ENCODE data around the gene NDUFC1. TPM values are rescaled to one million over a fixed set of nuclear protein-coding genes. Genes with fewer than 3 reads are reported as not detected.

Gene NDUFC1
- total and polyA plus RNA-seq, 2 donors (not counting 1 experiment from before 2014, with no cell fraction given): 16.9 to 19.1 TPM

GRCh38 chr4:139253713-139254112 is 48.6 kb downstream of the NDUFC1 start:
- no peak overlapping the region for H3K27ac ChIP-seq (ENCODE audit: low read length in 2 of 2)

GRCh38 chr4:139253046-139253445 is 49.2 kb downstream of the NDUFC1 start:
- H3K4me2 ChIP-seq (replicated peaks; ENCODE audit: low read depth, low read length, poor library complexity, severe bottlenecking): no peak overlapping the region
- H3K27ac ChIP-seq (ENCODE audit: low read length in 2 of 2): no peak overlapping the region
- DNase-seq (no peak), ATAC-seq (ENCODE audit: low read depth) (no peak)
- intact Hi-C loops (cut with micrococcal nuclease): no loop called here
- H3K9me3 ChIP-seq (ENCODE audit: control extremely low read depth in 1 of 3, control insufficient read depth in 2 of 3, insufficient read depth in 1 of 3, low read length in 2 of 3): no peaks in the 10 kb centered on the region
- H3K9ac ChIP-seq (ENCODE audit: low read length): no peak overlapping the region
- no peaks in the 10 kb centered on the region for H4K20me1 ChIP-seq (ENCODE audit: control insufficient read depth, insufficient read depth, low read length, poor library complexity, severe bottlenecking)
- Mint-ChIP-seq H3K27me3 (no peaks in the 10 kb centered on the region), H3K4me3 (no peak overlapping the region), H3K9me3 (ENCODE audit: insufficient read depth) (no peaks in the 10 kb centered on the region), H3K27ac (no peak overlapping the region), H3K4me1 (peaks cover 7% of the 10 kb centered on the region)
- H3K27me3 ChIP-seq (replicated peaks in 1 of 4; ENCODE audit: control extremely low read depth in 1 of 4, control insufficient read depth in 3 of 4, insufficient read depth in 4 of 4, low read length in 3 of 4): peaks cover 0 to 2% (median 0%) of the 10 kb centered on the region in 4 experiments
- ChIA-PET CTCF (interaction anchor here (0.6 kb wide), 1 partner anchor 21 kb away, joined by 3 read pairs; no protein-coding TSS in a partner anchor), POLR2A (no interaction called here)
- TF ChIP-seq, protein P1, sequence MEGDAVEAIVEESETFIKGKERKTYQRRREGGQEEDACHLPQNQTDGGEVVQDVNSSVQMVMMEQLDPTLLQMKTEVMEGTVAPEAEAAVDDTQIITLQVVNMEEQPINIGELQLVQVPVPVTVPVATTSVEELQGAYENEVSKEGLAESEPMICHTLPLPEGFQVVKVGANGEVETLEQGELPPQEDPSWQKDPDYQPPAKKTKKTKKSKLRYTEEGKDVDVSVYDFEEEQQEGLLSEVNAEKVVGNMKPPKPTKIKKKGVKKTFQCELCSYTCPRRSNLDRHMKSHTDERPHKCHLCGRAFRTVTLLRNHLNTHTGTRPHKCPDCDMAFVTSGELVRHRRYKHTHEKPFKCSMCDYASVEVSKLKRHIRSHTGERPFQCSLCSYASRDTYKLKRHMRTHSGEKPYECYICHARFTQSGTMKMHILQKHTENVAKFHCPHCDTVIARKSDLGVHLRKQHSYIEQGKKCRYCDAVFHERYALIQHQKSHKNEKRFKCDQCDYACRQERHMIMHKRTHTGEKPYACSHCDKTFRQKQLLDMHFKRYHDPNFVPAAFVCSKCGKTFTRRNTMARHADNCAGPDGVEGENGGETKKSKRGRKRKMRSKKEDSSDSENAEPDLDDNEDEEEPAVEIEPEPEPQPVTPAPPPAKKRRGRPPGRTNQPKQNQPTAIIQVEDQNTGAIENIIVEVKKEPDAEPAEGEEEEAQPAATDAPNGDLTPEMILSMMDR (IDR thresholded peaks at IDR 0.05): no peak
- no peak for TF ChIP-seq EZH2 (IDR thresholded peaks at IDR 0.05; ENCODE audit: borderline replicate concordance, insufficient read depth, low read depth, low read length, poor library complexity, severe bottlenecking)
- H3K4me1 ChIP-seq (ENCODE audit: control insufficient read depth in 2 of 2, insufficient read depth in 2 of 2, low read length in 2 of 2): peaks cover 5 to 6% of the 10 kb centered on the region in 2 donors
- no peaks in the 10 kb centered on the region for H3K36me3 ChIP-seq (replicated peaks in 1 of 2; ENCODE audit: control extremely low read depth in 1 of 2, control insufficient read depth in 1 of 2, extremely low read depth in 1 of 2, insufficient read depth in 2 of 2, low read length in 1 of 2)
- no peaks in the 10 kb centered on the region for H3K79me2 ChIP-seq (ENCODE audit: control insufficient read depth, insufficient read depth, low read length)
- H3K4me3 ChIP-seq (ENCODE audit: control extremely low read depth in 1 of 5, extremely low read depth in 1 of 5, insufficient read depth in 1 of 5, low read depth in 2 of 5, low read length in 4 of 5): no peak overlapping the region
- no peak overlapping the region for H2AFZ ChIP-seq (ENCODE audit: insufficient read depth, low read depth, low read length, poor library complexity, severe bottlenecking)

More at GRCh38 chr4:139253713-139254112, 48.6 kb downstream of the NDUFC1 start:
- H3K4me2 ChIP-seq (replicated peaks; ENCODE audit: low read depth, low read length, poor library complexity, severe bottlenecking): no peak overlapping the region
- TF ChIP-seq EZH2 (IDR thresholded peaks at IDR 0.05; ENCODE audit: borderline replicate concordance, insufficient read depth, low read depth, low read length, poor library complexity, severe bottlenecking): no peak
- TF ChIP-seq, protein P1 (IDR thresholded peaks at IDR 0.05): no peak
- no peaks in the 10 kb centered on the region for H3K36me3 ChIP-seq (replicated peaks in 1 of 2; ENCODE audit: control extremely low read depth in 1 of 2, control insufficient read depth in 1 of 2, extremely low read depth in 1 of 2, insufficient read depth in 2 of 2, low read length in 1 of 2)
- ChIA-PET POLR2A (no interaction called here), CTCF (interaction anchor here (0.7 kb wide), 1 partner anchor 42 kb away, joined by 5 read pairs; no protein-coding TSS in a partner anchor)
- intact Hi-C loops (cut with micrococcal nuclease): no loop called here
- H2AFZ ChIP-seq (ENCODE audit: insufficient read depth, low read depth, low read length, poor library complexity, severe bottlenecking): no peak overlapping the region
- Mint-ChIP-seq H3K27me3 (no peaks in the 10 kb centered on the region), H3K4me3 (no peak overlapping the region), H3K9me3 (ENCODE audit: insufficient read depth) (no peaks in the 10 kb centered on the region), H3K4me1 (peaks cover 7% of the 10 kb centered on the region), H3K27ac (no peak overlapping the region)
- peaks cover 0 to 2% (median 0%) of the 10 kb centered on the region in 4 experiments for H3K27me3 ChIP-seq (replicated peaks in 1 of 4; ENCODE audit: control extremely low read depth in 1 of 4, control insufficient read depth in 3 of 4, insufficient read depth in 4 of 4, low read length in 3 of 4)
- no CpG with 5 or more reads among the region's 3 CpGs for WGBS (ENCODE audit: insufficient coverage)
- no peaks in the 10 kb centered on the region for H3K79me2 ChIP-seq (ENCODE audit: control insufficient read depth, insufficient read depth, low read length)
- ATAC-seq (ENCODE audit: low read depth) (no peak), DNase-seq (no peak)
- no peak overlapping the region for H3K9ac ChIP-seq (ENCODE audit: low read length)
- H4K20me1 ChIP-seq (ENCODE audit: control insufficient read depth, insufficient read depth, low read length, poor library complexity, severe bottlenecking): no peaks in the 10 kb centered on the region
- H3K4me3 ChIP-seq (ENCODE audit: control extremely low read depth in 1 of 5, extremely low read depth in 1 of 5, insufficient read depth in 1 of 5, low read depth in 2 of 5, low read length in 4 of 5): no peak overlapping the region
- H3K9me3 ChIP-seq (ENCODE audit: control extremely low read depth in 1 of 3, control insufficient read depth in 2 of 3, insufficient read depth in 1 of 3, low read length in 2 of 3): no peaks in the 10 kb centered on the region
- H3K4me1 ChIP-seq (ENCODE audit: control insufficient read depth in 2 of 2, insufficient read depth in 2 of 2, low read length in 2 of 2): peaks cover 5 to 6% of the 10 kb centered on the region in 2 donors
